Suppressor macrophage treated with lipopolysaccharide for 4 hours (primary cell): ENCODE results near the gene SPRR5.

ENCODE experiments used
- DNase-seq: peaks from one replicate; pipeline ENCODE4 v3.0.0-alpha.2; 2020

SPRR5 gene

GRCh38 chr1:152951711-152952110 is 4.7 kb downstream of the SPRR5 start:
- no peak for DNase-seq

- DNase-seq = no peak
Observed at GRCh38 chr1:152953761-152954160, 6.8 kb downstream of the SPRR5 start.

GRCh38 chr1:152954436-152954835 is 7.4 kb downstream of the SPRR5 start:
- no peak for DNase-seq

GRCh38 chr1:152957561-152957960 is 10.6 kb downstream of the SPRR5 start:
- DNase-seq = no peak

- DNase-seq = no peak
Observed at GRCh38 chr1:152959273-152959672, 12.3 kb downstream of the SPRR5 start.

- DNase-seq = no peak
Observed at GRCh38 chr1:152959801-152960451, 12.9 kb downstream of the SPRR5 start.

GRCh38 chr1:152960452-152961044 is 13.5 kb downstream of the SPRR5 start:
- DNase-seq = no peak

- DNase-seq = no peak
Observed at GRCh38 chr1:152961226-152961891, 14.4 kb downstream of the SPRR5 start.

- DNase-seq = no peak
Observed at GRCh38 chr1:152962876-152963415, 15.9 kb downstream of the SPRR5 start.

GRCh38 chr1:152964536-152964935 is 17.5 kb downstream of the SPRR5 start:
- no peak for DNase-seq

- DNase-seq = no peak
Observed at GRCh38 chr1:152965853-152966252, 18.8 kb downstream of the SPRR5 start.

GRCh38 chr1:152967201-152967600 is 20.2 kb downstream of the SPRR5 start:
- no peak for DNase-seq

- DNase-seq = peak; percentile 29
Observed at GRCh38 chr1:152968248-152968647, 21.2 kb downstream of the SPRR5 start.

GRCh38 chr1:152969036-152969435 is 22.0 kb downstream of the SPRR5 start:
- no peak for DNase-seq

- no peak for DNase-seq
Observed at GRCh38 chr1:152970495-152970894, 23.5 kb downstream of the SPRR5 start, which contains the start of gene SPRR4. Gene SPRR4, plus strand, starts transcription at chr1:152970648. Its CDS starts 1,243 bp downstream, at chr1:152971891.

GRCh38 chr1:152972196-152972886 is 25.3 kb downstream of the SPRR5 start:
- no peak for DNase-seq

- no peak for DNase-seq
Observed at GRCh38 chr1:152976688-152977087, 29.7 kb downstream of the SPRR5 start.

GRCh38 chr1:152977614-152978013 is 30.6 kb downstream of the SPRR5 start:
- no peak for DNase-seq

- DNase-seq = no peak
Observed at GRCh38 chr1:152980676-152981075, 33.7 kb downstream of the SPRR5 start.

GRCh38 chr1:152981146-152981871 is 34.3 kb downstream of the SPRR5 start:
- DNase-seq = no peak

GRCh38 chr1:152982076-152982475 is 35.1 kb downstream of the SPRR5 start:
- DNase-seq = no peak

- no peak for DNase-seq
Observed at GRCh38 chr1:152983234-152983633, 36.2 kb downstream of the SPRR5 start.

GRCh38 chr1:152983743-152984142 is 36.7 kb downstream of the SPRR5 start, which contains the start of gene SPRR1A:
Gene SPRR1A, plus strand, starts transcription at chr1:152984081. Its CDS starts 1,150 bp downstream, at chr1:152985231.
- DNase-seq = no peak
